Keratinocyte (primary cell): Measurements from ENCODE around the gene DAP3.

Experiments used
- CTCF ChIP-seq, 3 experiments: IDR thresholded peaks in 1 of 3; conservative IDR thresholded peaks in 1 of 3; optimal IDR thresholded peaks in 1 of 3; 2 replicates in 2 of 3; 3 replicates in 1 of 3; pipeline versions ENCODE3 to v1.5.1; 2011; ENCODE audit warnings: low read length in 3 of 3, mild to moderate bottlenecking in 3 of 3, moderate library complexity in 2 of 3, control low read depth in 1 of 3, inconsistent platforms in 1 of 3; ENCODE audit not compliant: insufficient read depth in 2 of 3; ENCODE audit errors: extremely low read depth in 1 of 3
- EZH2 ChIP-seq: IDR thresholded peaks from one replicate; pipeline ENCODE4 v1.6.1; 2012; ENCODE audit warnings: inconsistent platforms, mild to moderate bottlenecking, low read length, moderate library complexity

- TF ChIP-seq EZH2 (no peak), CTCF (optimal IDR thresholded peaks at IDR 0.05 in 1 of 3, IDR thresholded peaks at IDR 0.05 in 1 of 3, conservative IDR thresholded peaks at IDR 0.05 in 1 of 3; ENCODE audit: extremely low read depth in 1 of 3, insufficient read depth in 2 of 3, low read length in 3 of 3) (no peak)
Measured at GRCh38 chr1:155652951-155653350, 35.9 kb upstream of the DAP3 start.
